Activated CD8-positive, alpha-beta T cell treated with anti-CD3 and anti-CD28 coated beads, Interleukin-2, amount 10 ng/mL, durations not matched to agents 7 days and 5 days (primary cell): ENCODE measurements around the gene A1BG. TPM values are rescaled to one million over a fixed set of nuclear protein-coding genes. Genes with fewer than 3 reads are reported as not detected.

Source experiments
- ATAC-seq: fragments of 150-1000 bp; cut with Tn5 transposase; one replicate; pipeline ENCODE4 v1.10.0; 2021; ENCODE audit warnings: moderate library complexity
- CTCF ChIA-PET: fragments of 350-600 bp; sonication (Branson Sonifier 250); formaldehyde crosslinking; loops from one replicate; lab custom pipeline; 2021; ENCODE audit warnings: antibody characterized with exemption; lab: Charles Lee
- POLR2A ChIA-PET: fragments of 350-600 bp; sonication (Branson Sonifier 250); formaldehyde crosslinking; loops from one replicate; lab custom pipeline; 2021; ENCODE audit warnings: antibody characterized with exemption; lab: Charles Lee
- DNase-seq: peaks from one replicate; pipeline ENCODE4 v3.0.0-alpha.2; 2020
- H3K27ac Mint-ChIP-seq: one replicate; pipeline ENCODE4 v1.8.0; 2021; ENCODE audit warnings: mild to moderate bottlenecking, mixed read lengths
- H3K27me3 Mint-ChIP-seq: one replicate; pipeline ENCODE4 v1.8.0; 2021; ENCODE audit warnings: low read depth, mixed read lengths
- H3K36me3 Mint-ChIP-seq: one replicate; pipeline ENCODE4 v1.8.0; 2021; ENCODE audit warnings: low read depth, mixed read lengths
- H3K4me1 Mint-ChIP-seq: one replicate; pipeline ENCODE4 v1.8.0; 2021; ENCODE audit warnings: low read depth, mixed read lengths
- H3K4me3 Mint-ChIP-seq: one replicate; pipeline ENCODE4 v1.8.0; 2021; ENCODE audit warnings: mild to moderate bottlenecking, mixed read lengths
- H3K9me3 Mint-ChIP-seq: one replicate; pipeline ENCODE4 v1.8.0; 2022; ENCODE audit warnings: mixed read lengths; ENCODE audit not compliant: insufficient read depth
- total RNA-seq, 2 experiments: library from RNA; stranded (reverse); gene quantifications; one replicate each; pipeline ENCODE4 v1.2.3, GENCODE V29; 2021

The A1BG gene, protein sequence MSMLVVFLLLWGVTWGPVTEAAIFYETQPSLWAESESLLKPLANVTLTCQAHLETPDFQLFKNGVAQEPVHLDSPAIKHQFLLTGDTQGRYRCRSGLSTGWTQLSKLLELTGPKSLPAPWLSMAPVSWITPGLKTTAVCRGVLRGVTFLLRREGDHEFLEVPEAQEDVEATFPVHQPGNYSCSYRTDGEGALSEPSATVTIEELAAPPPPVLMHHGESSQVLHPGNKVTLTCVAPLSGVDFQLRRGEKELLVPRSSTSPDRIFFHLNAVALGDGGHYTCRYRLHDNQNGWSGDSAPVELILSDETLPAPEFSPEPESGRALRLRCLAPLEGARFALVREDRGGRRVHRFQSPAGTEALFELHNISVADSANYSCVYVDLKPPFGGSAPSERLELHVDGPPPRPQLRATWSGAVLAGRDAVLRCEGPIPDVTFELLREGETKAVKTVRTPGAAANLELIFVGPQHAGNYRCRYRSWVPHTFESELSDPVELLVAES
- 10 to 100 TPM; 14.9 to 17.5 TPM for total RNA-seq

DNA sequence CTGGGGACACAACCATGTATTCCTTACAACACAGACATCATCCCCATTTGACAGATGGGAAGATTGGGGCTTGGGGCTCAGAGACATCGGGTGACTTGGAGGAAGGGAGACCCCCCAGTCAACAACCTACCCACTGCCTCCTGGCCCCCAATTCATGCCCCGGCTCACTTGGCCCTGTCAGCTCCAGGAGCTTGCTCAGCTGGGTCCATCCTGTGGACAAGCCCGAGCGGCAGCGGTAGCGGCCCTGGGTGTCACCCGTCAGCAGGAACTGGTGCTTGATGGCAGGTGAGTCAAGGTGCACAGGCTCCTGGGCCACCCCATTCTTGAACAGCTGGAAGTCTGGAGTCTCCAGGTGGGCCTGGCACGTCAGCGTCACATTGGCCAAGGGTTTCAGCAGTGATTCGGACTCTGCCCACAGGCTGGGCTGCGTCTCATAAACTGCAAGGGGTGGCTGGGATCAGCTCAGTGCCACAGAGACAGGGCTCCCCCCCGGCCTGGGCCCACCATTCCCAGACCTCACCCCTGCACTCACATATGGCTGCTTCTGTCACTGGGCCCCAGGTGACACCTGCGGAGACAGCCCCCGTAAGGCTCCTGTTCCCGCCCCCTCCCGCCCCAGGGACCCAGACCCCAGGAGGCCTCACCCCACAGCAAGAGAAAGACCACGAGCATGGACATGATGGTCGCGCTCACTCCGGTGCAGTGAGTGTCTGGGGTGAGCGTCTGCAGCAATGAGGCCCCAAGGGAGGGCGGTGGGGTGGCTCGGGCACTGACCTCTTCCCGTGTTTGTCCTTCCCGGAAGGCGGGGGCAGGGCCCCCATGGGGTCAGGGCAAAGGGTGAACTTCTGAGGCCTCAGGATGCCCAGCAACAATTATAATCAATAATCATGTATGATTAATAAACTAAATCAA lies at the start of gene A1BG:
Gene A1BG, minus strand, starts transcription at position 733 of the 912 bp plus-strand sequence. Its CDS starts 55 bp downstream, at position 678.
- Mint-ChIP-seq H3K27me3 (no peaks in the 10 kb centered on the region), H3K4me1 (peaks cover 50% of the 10 kb centered on the region), H3K36me3 (peaks cover 43% of the 10 kb centered on the region), H3K27ac (no peak within 1 kb of the TSS), H3K9me3 (no peaks in the 10 kb centered on the region), H3K4me3 (no peak within 1 kb of the TSS)
- ChIA-PET POLR2A (no interaction called here), CTCF (no interaction called here)
- ATAC-seq (no peak), DNase-seq (no peak)

DNA sequence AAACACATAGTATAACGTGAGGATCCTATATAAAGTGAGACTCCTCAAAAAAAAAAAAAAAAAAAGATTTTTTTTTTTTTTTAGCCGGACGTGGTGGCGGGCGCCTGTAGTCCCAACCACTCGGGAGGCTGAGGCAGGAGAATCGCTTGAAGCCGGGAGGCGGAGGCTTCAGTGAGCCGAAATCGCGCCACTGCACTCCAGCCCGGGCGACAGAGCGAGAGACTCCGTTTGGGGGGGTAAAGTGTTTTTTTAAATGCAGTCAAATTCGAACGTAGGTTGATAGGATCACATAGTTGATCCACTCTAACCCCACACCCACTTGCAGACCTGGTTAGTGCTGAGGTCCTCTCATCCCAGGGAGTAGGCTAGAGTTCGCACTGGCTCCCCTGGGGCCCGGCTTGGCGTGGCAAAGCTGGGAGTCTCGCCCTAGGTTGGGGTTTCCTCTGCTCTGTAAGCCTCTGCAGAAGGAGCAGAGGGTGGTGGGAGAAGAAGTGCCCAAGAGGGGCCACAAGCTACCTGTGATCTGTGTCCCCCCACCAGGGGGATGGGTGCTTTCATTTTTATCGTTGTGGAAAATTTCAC lies 48.6 kb upstream of the A1BG start:
- H3K27ac Mint-ChIP-seq: no peak overlapping the region

DNA sequence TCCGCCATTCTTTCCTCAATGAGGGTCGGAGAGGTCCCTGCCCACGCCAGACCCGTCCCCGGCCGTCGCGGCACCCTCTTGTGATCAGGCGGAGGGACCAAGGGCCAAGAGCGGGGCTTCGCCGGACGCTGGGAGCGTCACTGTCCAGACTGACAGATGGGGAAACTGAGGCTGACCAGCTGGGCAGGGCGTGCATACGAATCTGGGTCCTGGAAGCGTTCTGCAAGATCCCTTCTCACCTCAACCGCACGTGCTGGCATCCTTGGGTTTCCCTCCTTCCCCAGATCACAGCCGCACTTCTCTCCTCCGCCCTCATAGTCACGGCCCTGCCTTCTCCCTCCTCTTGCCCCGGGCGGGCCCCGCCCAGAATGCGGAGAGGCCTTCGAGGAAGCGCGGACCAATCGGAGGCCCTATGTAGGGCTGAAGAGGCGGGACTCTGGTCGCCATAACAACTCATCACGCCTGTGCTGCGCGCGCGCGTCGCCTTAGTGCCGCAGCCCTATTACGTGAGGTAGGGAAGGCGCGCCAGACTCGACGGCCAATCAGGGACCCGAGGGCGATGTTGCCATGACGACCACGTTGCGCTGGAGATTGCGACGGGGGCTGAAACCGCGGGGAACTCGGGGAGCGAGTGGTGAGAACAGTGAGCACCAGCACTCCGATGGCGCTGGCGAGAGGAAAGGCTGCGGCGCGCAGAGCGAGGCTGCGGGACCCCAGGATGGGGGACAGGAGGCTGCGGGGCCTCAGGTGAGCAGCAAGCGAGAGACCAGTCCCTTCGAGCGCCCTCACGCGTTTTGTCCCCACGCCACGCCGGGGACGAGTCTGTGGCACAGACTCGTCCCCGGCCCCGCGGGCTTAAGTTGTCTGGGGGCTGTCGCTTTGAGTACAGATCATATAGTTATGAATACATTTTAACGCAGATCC lies 47.9 kb upstream of the A1BG start:
- Mint-ChIP-seq H3K9me3 (no peaks in the 10 kb centered on the region), H3K4me3 (peak overlapping the region; percentile 83), H3K36me3 (no peaks in the 10 kb centered on the region), H3K4me1 (peaks cover 28% of the 10 kb centered on the region), H3K27me3 (no peaks in the 10 kb centered on the region), H3K27ac (peak overlapping the region; percentile 90)
- ChIA-PET POLR2A (no interaction called here), CTCF (interaction anchor here (0.7 kb wide), 1 partner anchor 51 kb away, joined by 3 read pairs; no protein-coding TSS in a partner anchor)
- ATAC-seq: peak; percentile 96
- DNase-seq: peak; percentile 100

More for the DNA sequence above, 48.6 kb upstream of the A1BG start:
- Mint-ChIP-seq H3K4me3 (peak overlapping the region; percentile 83), H3K27me3 (no peaks in the 10 kb centered on the region), H3K36me3 (peaks cover 6% of the 10 kb centered on the region), H3K9me3 (no peaks in the 10 kb centered on the region), H3K4me1 (peaks cover 35% of the 10 kb centered on the region)
- ATAC-seq (no peak), DNase-seq (no peak)
- CTCF ChIA-PET: no interaction called here
- POLR2A ChIA-PET: interaction anchor here (0.8 kb wide), 1 partner anchor 40 kb away, joined by 3 read pairs; the partner anchor contains the start of gene ZNF497

DNA sequence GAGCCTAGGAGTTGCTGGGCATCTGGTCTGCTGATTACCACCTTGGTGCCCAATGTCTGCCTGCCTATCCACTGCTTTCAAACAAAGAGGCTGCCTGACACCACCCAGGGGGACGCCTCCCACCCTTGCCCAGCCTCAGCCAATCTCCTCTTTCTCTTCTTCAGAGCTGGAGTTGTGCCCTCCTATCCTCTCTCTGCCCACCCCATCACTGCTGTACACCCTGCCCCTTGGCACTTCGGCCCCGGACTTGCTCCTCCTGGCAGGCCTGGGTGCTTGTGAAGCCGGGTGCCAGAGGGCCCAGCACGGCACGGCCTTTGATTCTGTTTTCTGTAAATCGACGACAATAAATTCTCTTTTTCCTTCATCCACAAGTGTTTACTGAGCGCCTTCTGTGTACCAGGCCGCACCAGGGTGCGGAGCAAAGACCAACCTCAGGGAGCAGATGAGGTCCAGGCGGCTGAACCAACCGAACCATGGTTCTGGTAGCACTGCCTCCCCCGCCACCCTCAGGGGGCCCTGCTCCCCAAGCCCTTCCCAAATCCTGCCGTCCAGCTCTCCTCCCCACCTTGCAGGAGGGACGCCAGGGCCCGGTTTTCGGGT lies 47.1 kb upstream of the A1BG start:
- ChIA-PET POLR2A (no interaction called here), CTCF (interaction anchor here (0.7 kb wide), 1 partner anchor 52 kb away, joined by 3 read pairs; no protein-coding TSS in a partner anchor)
- Mint-ChIP-seq H3K36me3 (peaks cover 5% of the 10 kb centered on the region), H3K27ac (no peak overlapping the region), H3K4me3 (peak overlapping the region; percentile 83), H3K27me3 (no peaks in the 10 kb centered on the region), H3K9me3 (no peaks in the 10 kb centered on the region), H3K4me1 (peaks cover 28% of the 10 kb centered on the region)
- no peak for ATAC-seq
- no peak for DNase-seq

DNA sequence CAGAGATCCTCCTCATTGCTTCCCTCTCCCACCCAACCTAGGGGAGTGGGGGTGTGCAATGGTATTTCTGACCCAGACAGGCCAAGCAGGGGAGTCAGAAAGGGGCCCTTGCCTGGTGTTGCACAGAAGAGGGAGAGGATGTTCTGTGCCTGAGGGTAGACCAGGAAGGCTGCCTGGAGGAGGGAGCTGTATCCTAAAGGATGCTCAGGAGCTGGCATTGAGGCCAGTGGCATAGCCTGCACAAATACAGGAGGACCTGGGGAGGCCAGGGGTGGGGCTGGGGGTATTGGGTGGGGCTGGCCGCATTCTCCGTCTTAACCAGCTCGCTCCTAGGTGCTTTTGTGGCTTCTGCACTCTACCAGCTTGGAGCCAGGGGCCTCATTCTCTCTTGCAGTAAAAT lies 46.6 kb upstream of the A1BG start:
- DNase-seq: no peak
- Mint-ChIP-seq H3K4me1 (peaks cover 32% of the 10 kb centered on the region), H3K9me3 (no peaks in the 10 kb centered on the region), H3K36me3 (peaks cover 6% of the 10 kb centered on the region), H3K4me3 (no peak overlapping the region), H3K27me3 (no peaks in the 10 kb centered on the region), H3K27ac (no peak overlapping the region)
- POLR2A ChIA-PET: no interaction called here
- CTCF ChIA-PET: no interaction called here
- no peak for ATAC-seq

DNA sequence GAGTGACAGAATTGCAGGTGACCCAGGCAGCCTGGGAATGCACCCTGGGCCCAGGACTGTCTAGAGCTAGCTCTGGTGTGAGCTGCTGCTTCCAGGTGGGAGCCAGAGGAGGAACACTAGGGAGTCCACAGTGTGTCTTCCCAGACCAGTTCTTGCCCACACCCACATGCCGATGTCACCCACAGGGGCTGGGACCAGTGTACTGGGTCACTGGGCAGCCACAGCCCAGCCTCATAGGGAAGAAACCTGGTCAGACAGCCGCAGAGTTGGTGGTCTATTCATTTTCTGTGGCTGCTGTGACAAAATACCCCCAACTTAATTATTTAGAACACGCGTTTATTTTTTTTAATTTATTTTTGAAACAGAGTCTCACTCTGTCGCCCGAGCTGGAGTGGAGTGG lies 45.3 kb upstream of the A1BG start:
- Mint-ChIP-seq H3K36me3 (peaks cover 20% of the 10 kb centered on the region), H3K27me3 (no peaks in the 10 kb centered on the region), H3K27ac (no peak overlapping the region), H3K4me1 (peaks cover 34% of the 10 kb centered on the region), H3K4me3 (no peak overlapping the region), H3K9me3 (no peaks in the 10 kb centered on the region)
- ATAC-seq (no peak), DNase-seq (no peak)
- CTCF ChIA-PET: no interaction called here
- POLR2A ChIA-PET: no interaction called here

DNA sequence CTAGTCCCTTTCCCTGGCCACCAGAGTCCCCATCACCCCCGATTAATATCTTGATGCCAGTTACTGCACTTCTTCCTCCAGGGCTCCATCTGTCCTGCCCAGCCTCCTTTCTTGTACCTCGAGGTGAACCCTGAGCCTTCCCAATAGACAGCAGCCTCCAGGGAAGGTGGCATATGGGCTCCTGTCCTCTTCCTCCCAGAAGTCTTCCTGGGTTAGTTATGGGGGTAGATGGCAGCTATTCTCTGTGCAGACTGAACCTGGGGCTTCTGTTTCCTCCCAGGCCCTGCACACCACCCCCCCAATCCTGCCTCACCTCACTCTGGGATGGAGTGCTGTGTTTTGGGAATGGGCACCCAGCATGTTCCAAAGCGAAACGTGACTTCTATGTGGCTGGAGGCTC lies 44.8 kb upstream of the A1BG start:
- no peak overlapping the region for H3K27ac Mint-ChIP-seq
- POLR2A ChIA-PET: no interaction called here
- H3K4me3 Mint-ChIP-seq: no peak overlapping the region

DNA sequence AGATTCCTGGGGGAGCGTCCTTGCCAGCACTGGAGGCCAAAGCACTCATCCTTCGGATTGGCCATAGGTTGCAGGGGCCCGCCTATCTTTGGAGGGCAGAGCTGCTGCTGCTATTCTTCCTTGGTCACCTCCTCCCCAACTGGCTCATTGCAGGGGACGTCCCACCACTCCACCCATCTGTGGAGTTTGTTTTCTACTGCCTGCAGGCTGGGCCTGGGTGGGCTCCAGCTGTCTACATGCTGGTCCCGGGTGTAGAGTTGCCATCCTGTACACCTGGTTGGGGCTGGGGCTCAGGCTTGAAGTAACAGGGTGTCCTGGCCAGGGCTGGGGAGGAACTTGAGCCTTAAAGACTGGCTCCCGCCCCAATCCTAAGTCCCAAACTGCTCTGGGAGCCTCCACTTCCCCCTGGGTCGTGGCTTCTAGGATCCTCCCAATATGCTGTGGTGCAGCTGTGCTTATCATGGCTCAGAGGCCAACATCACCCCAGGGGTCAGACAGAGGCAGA lies 44.3 kb upstream of the A1BG start:
- ATAC-seq (no peak), DNase-seq (no peak)
- Mint-ChIP-seq H3K36me3 (peaks cover 29% of the 10 kb centered on the region), H3K9me3 (no peaks in the 10 kb centered on the region), H3K4me1 (peaks cover 36% of the 10 kb centered on the region), H3K27me3 (no peaks in the 10 kb centered on the region), H3K27ac (no peak overlapping the region), H3K4me3 (no peak overlapping the region)
- ChIA-PET CTCF (no interaction called here), POLR2A (no interaction called here)

More for the DNA sequence above, 44.8 kb upstream of the A1BG start:
- H3K36me3 Mint-ChIP-seq: peaks cover 24% of the 10 kb centered on the region
- H3K9me3 Mint-ChIP-seq: no peaks in the 10 kb centered on the region
- no peak for ATAC-seq
- H3K4me1 Mint-ChIP-seq: peaks cover 34% of the 10 kb centered on the region
- H3K27me3 Mint-ChIP-seq: no peaks in the 10 kb centered on the region
- CTCF ChIA-PET: no interaction called here
- no peak for DNase-seq

DNA sequence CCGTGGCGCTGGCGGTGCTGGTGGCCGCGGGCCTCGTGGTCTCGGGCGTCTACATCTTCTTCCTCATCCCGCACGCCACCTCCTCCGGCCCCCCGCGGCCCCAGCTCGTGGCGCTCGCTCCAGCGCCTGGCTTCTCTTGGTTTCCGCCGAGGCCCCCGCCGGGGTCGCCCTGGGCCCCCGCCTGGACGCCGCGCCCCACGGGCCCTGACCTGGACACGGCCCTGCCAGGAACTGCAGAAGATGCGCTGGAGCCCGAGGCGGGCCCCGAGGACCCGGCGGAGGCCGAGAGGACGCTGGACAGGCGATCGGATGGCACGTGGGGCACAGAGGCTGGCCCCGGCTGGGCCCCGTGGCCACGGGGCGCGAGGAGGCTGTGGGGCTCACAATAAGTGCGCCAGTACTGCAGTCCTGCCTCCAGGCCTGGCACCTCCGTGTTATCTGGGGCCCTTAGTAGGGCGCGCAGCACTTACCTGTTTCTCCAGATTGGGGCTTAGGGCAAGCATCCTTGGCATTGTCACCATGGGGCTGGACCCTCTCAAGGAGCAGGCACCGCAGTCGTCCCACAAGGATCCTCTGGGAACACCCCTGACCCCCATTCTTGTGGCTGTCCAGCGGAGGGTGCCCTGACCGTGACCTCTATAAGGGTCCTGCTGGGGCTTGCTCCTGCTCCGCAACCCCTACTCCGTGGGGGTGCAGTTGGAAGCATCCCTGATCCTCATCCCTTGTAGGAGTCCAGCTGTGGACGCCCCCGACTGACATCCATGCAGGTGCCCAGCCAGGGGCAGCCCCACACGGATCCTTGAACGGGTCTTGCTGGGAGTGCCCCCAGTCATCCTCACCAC lies 43.6 kb upstream of the A1BG start:
- H3K4me1 Mint-ChIP-seq: peaks cover 38% of the 10 kb centered on the region
- ChIA-PET POLR2A (no interaction called here), CTCF (no interaction called here)
- H3K9me3 Mint-ChIP-seq: no peaks in the 10 kb centered on the region
- ATAC-seq: no peak
- H3K36me3 Mint-ChIP-seq: peaks cover 34% of the 10 kb centered on the region
- no peak overlapping the region for H3K4me3 Mint-ChIP-seq
- H3K27me3 Mint-ChIP-seq: no peaks in the 10 kb centered on the region
- no peak overlapping the region for H3K27ac Mint-ChIP-seq
- DNase-seq: no peak
